A549 (cell line): ENCODE measurements around the gene MS4A8. TPM values are rescaled to one million over a fixed set of nuclear protein-coding genes. Genes with fewer than 3 reads are reported as not detected.

ENCODE experiments used
- ATAC-seq, 2 experiments: fragments of 200-7000 bp in 1 of 2; fragments of >200 bp in 1 of 2; cut with Nextera tagmentation in 1 of 2; cut with Tn5 transposase in 1 of 2; 3 replicates each; pipeline versions ENCODE4 v1.8.0 to v1.9.1; 2018 to 2020; ENCODE audit warnings: mild to moderate bottlenecking in 1 of 2, moderate library complexity in 1 of 2
- CTCF ChIA-PET: fragments of 300-600 bp; sonication (Branson Sonifier 250); formaldehyde crosslinking; extraction: SDS; loops from one replicate; lab custom pipeline; 2021; ENCODE audit warnings: antibody characterized with exemption, inconsistent platforms; lab: Yijun Ruan, JAX
- POLR2A ChIA-PET: fragments of 350-600 bp; formaldehyde crosslinking; extraction: SDS; loops from one replicate; lab custom pipeline; 2021; ENCODE audit warnings: antibody characterized with exemption, inconsistent platforms; lab: Yijun Ruan, JAX
- DNase-seq, 2 experiments: peaks; one replicate each; pipeline versions ENCODE4 v3.0.0 to v3.0.0-alpha.2; 2011 to 2016; ENCODE audit warnings: low read depth in 1 of 2, low spot score in 1 of 2
- FAIRE-seq: peaks from 2 replicates; lab custom pipeline; 2011; peaks lifted over from hg19 to GRCh38; lab: Jason Lieb, UNC
- H3K27ac ChIP-seq, 2 experiments: fragments of >200 bp; sonication (Bioruptor Twin); formaldehyde crosslinking; 3 replicates each; pipeline ENCODE4 v1.5.1; 2016 to 2017
- H3K4me1 ChIP-seq: fragments of >200 bp; sonication (Bioruptor Twin); formaldehyde crosslinking; 3 replicates; pipeline ENCODE4 v1.6.1; 2016
- H3K4me2 ChIP-seq: fragments of >200 bp; sonication (Bioruptor Twin); formaldehyde crosslinking; 3 replicates; pipeline ENCODE4 v1.6.1; 2016
- H3K4me3 ChIP-seq: fragments of >200 bp; sonication (Bioruptor Twin); formaldehyde crosslinking; 3 replicates; pipeline ENCODE4 v1.5.1; 2016
- H3K9me3 ChIP-seq: fragments of >200 bp; sonication (Bioruptor Twin); formaldehyde crosslinking; 3 replicates; pipeline ENCODE4 v1.6.1; 2016
- BHLHE40 ChIP-seq: IDR thresholded peaks from 2 replicates; pipeline ENCODE4 v1.6.1; 2012; ENCODE audit warnings: low read depth, low read length, inconsistent platforms
- CBX8 ChIP-seq: fragments of 200-600 bp; sonication (generic); IDR thresholded peaks from 2 replicates; pipeline ENCODE4 v1.6.1; 2016
- CEBPB ChIP-seq, 2 experiments: fragments of >200 bp in 1 of 2; sonication (Bioruptor Twin) in 1 of 2; formaldehyde crosslinking in 1 of 2; IDR thresholded peaks; 2 replicates each; pipeline ENCODE4 v1.6.1; 2012 to 2016
- EHF ChIP-seq: fragments of 250-450 bp; sonication (Bioruptor Pico); IDR thresholded peaks from 2 replicates; pipeline ENCODE4 v1.5.0; 2020; ENCODE audit warnings: mild to moderate bottlenecking
- EP300 ChIP-seq, 2 experiments: fragments of >200 bp; sonication (Bioruptor Twin); formaldehyde crosslinking; IDR thresholded peaks; 2 replicates in 1 of 2; 3 replicates in 1 of 2; pipeline ENCODE4 v1.6.1; 2016 to 2017
- ESRRA ChIP-seq: fragments of 150-350 bp; IDR thresholded peaks from 2 replicates; pipeline ENCODE4 v1.6.1; 2014; ENCODE audit warnings: mild to moderate bottlenecking, low read length, borderline replicate concordance
- FOSL2 ChIP-seq, 2 experiments: fragments of 450-650 bp in 1 of 2; fragments of >200 bp in 1 of 2; sonication (Bioruptor Twin) in 1 of 2; formaldehyde crosslinking; IDR thresholded peaks; 2 replicates each; pipeline versions ENCODE4 v1.5.0 to v1.6.1; 2016 to 2020; ENCODE audit warnings: mild to moderate bottlenecking in 1 of 2, moderate library complexity in 1 of 2
- FOXS1 ChIP-seq: fragments of 250-450 bp; sonication (Bioruptor Pico); IDR thresholded peaks from 2 replicates; pipeline ENCODE4 v1.5.0; 2020; ENCODE audit warnings: mild to moderate bottlenecking, moderate library complexity
- HDAC2 ChIP-seq: fragments of 200-600 bp; sonication (generic); IDR thresholded peaks from 2 replicates; pipeline ENCODE4 v1.6.1; 2016
- HEYL ChIP-seq: fragments of 250-450 bp; sonication (Bioruptor Pico); IDR thresholded peaks from 2 replicates; pipeline ENCODE4 v1.8.0; 2021; ENCODE audit warnings: mild to moderate bottlenecking, moderate library complexity
- HOXA7 ChIP-seq: fragments of 250-450 bp; sonication (Bioruptor Pico); IDR thresholded peaks from 2 replicates; pipeline ENCODE4 v1.5.0; 2020; ENCODE audit warnings: mild to moderate bottlenecking, moderate library complexity
- HOXB5 ChIP-seq: fragments of 250-450 bp; sonication (Bioruptor Pico); IDR thresholded peaks from 2 replicates; pipeline ENCODE4 v1.5.0; 2020; ENCODE audit warnings: mild to moderate bottlenecking, moderate library complexity
- JUN ChIP-seq, 2 experiments: fragments of >200 bp; sonication (Bioruptor Twin); formaldehyde crosslinking; IDR thresholded peaks; 2 replicates in 1 of 2; 3 replicates in 1 of 2; pipeline ENCODE4 v1.6.1; 2016 to 2017
- KDM1A ChIP-seq: fragments of 200-600 bp; sonication (generic); IDR thresholded peaks from 2 replicates; pipeline ENCODE4 v1.6.1; 2016; ENCODE audit warnings: low read depth, mild to moderate bottlenecking
- MAZ ChIP-seq: fragments of 150-350 bp; IDR thresholded peaks from 2 replicates; pipeline ENCODE4 v1.6.1; 2014; ENCODE audit warnings: antibody characterized with exemption, low read depth, low read length, borderline replicate concordance
- POLR2A ChIP-seq: IDR thresholded peaks from 2 replicates; pipeline ENCODE4 v1.6.1; 2012; ENCODE audit warnings: mild to moderate bottlenecking, low read length
- RAD21 ChIP-seq, 2 experiments: fragments of >200 bp in 1 of 2; sonication (Bioruptor Twin) in 1 of 2; formaldehyde crosslinking in 1 of 2; IDR thresholded peaks in 1 of 2; conservative IDR thresholded peaks in 1 of 2; 2 replicates in 1 of 2; 3 replicates in 1 of 2; pipeline ENCODE4 v1.6.1; 2012 to 2018; ENCODE audit warnings: inconsistent platforms in 1 of 2
- RFX5 ChIP-seq: fragments of 450-650 bp; IDR thresholded peaks from 2 replicates; pipeline ENCODE4 v1.7.1; 2014; ENCODE audit warnings: antibody characterized with exemption, mild to moderate bottlenecking, moderate library complexity
- SMC3 ChIP-seq: fragments of >200 bp; sonication (Bioruptor Twin); formaldehyde crosslinking; IDR thresholded peaks from 3 replicates; pipeline ENCODE4 v1.6.1; 2018; ENCODE audit warnings: inconsistent platforms
- ZSCAN20 ChIP-seq: fragments of 250-450 bp; sonication (Bioruptor Pico); IDR thresholded peaks from 2 replicates; pipeline ENCODE4 v1.8.0; 2022; ENCODE audit warnings: mild to moderate bottlenecking, moderate library complexity
- WGBS: methylation state at CpG from one replicate; pipeline ENCODE4 v1.1.6; 2017; ENCODE audit errors: missing lambda C conversion rate; 5-methylcytosine and 5-hydroxymethylcytosine counted together
- polyA plus RNA-seq, 4 experiments: library from polyadenylated mRNA; depleted of rRNA in 3 of 4; stranded (reverse); fragments of >200 nt; fragmentation: RNase III in 1 of 4; extraction: RNeasy Plus Mini Kit Qiagen cat#74134 plus additional on column Dnase treatment in 1 of 4; gene quantifications; 2 replicates in 3 of 4; 3 replicates in 1 of 4; pipeline ENCODE4 v1.2.3, GENCODE V29; 2011 to 2017
- TF ChIP-seq, protein P1 (sequence below): fragments of >200 bp; sonication (Bioruptor Twin); formaldehyde crosslinking; IDR thresholded peaks from 3 replicates; pipeline ENCODE4 v1.6.1; 2016
- TF ChIP-seq, protein P2 (sequence below): fragments of 450-650 bp; IDR thresholded peaks from 2 replicates; pipeline ENCODE4 v1.6.1; 2014; ENCODE audit warnings: antibody characterized with exemption
- TF ChIP-seq, protein P3 (sequence below): fragments of >200 bp; sonication (Bioruptor Twin); formaldehyde crosslinking; IDR thresholded peaks from 3 replicates; pipeline ENCODE4 v1.5.1; 2016

MS4A8 gene
- polyA plus RNA-seq, 2 of the 4 experiments (the other 2 are of a cell fraction): not detected

DNA sequence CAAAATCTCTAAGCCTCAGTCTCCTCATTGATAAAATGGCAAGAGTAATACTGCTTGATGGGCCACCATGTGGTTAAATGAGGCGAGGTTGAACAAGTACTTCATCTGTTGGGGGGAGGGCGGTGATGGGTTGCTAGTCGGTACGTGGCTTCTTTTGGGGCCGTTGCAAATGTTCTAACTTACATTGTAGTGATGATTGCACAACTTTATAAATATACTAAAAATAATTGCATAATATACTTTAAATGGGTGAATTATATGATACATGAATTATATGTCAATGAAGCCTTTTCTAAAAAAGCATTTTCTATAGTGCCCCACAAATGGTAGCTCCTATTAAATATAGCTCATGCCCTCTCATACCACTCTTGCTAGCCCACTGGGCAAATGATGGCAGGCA lies 6.5 kb downstream of the MS4A8 start:
- ChIA-PET POLR2A (no interaction called here), CTCF (no interaction called here)
- FAIRE-seq (no peak), DNase-seq (no peak), ATAC-seq (no peak)
- TF ChIP-seq POLR2A (no peak), HOXA7 (CRISPR knock-in tag) (no peak), RFX5 (no peak), EHF (CRISPR knock-in tag) (no peak), MAZ (no peak), BHLHE40 (no peak), FOXS1 (CRISPR knock-in tag) (no peak), CBX8 (no peak), HOXB5 (CRISPR knock-in tag) (no peak), HDAC2 (no peak), CEBPB (IDR thresholded peaks at IDR 0.05) (no peak), KDM1A (no peak), ZSCAN20 (CRISPR knock-in tag) (no peak), JUN (IDR thresholded peaks at IDR 0.05) (no peak), FOSL2 (IDR thresholded peaks at IDR 0.05) (no peak), FOSL2 (CRISPR knock-in tag; IDR thresholded peaks at IDR 0.05) (no peak), EP300 (IDR thresholded peaks at IDR 0.05) (no peak)
- TF ChIP-seq, protein P1, sequence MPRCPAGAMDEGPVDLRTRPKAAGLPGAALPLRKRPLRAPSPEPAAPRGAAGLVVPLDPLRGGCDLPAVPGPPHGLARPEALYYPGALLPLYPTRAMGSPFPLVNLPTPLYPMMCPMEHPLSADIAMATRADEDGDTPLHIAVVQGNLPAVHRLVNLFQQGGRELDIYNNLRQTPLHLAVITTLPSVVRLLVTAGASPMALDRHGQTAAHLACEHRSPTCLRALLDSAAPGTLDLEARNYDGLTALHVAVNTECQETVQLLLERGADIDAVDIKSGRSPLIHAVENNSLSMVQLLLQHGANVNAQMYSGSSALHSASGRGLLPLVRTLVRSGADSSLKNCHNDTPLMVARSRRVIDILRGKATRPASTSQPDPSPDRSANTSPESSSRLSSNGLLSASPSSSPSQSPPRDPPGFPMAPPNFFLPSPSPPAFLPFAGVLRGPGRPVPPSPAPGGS: no peak
- TF ChIP-seq, protein P2, sequence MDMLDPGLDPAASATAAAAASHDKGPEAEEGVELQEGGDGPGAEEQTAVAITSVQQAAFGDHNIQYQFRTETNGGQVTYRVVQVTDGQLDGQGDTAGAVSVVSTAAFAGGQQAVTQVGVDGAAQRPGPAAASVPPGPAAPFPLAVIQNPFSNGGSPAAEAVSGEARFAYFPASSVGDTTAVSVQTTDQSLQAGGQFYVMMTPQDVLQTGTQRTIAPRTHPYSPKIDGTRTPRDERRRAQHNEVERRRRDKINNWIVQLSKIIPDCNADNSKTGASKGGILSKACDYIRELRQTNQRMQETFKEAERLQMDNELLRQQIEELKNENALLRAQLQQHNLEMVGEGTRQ: no peak
- TF ChIP-seq, protein P3, sequence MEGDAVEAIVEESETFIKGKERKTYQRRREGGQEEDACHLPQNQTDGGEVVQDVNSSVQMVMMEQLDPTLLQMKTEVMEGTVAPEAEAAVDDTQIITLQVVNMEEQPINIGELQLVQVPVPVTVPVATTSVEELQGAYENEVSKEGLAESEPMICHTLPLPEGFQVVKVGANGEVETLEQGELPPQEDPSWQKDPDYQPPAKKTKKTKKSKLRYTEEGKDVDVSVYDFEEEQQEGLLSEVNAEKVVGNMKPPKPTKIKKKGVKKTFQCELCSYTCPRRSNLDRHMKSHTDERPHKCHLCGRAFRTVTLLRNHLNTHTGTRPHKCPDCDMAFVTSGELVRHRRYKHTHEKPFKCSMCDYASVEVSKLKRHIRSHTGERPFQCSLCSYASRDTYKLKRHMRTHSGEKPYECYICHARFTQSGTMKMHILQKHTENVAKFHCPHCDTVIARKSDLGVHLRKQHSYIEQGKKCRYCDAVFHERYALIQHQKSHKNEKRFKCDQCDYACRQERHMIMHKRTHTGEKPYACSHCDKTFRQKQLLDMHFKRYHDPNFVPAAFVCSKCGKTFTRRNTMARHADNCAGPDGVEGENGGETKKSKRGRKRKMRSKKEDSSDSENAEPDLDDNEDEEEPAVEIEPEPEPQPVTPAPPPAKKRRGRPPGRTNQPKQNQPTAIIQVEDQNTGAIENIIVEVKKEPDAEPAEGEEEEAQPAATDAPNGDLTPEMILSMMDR: no peak
- Histone ChIP-seq H3K4me2 (no peak overlapping the region), H3K9me3 (no peaks in the 10 kb centered on the region), H3K27ac (no peak overlapping the region), H3K4me3 (no peak overlapping the region), H3K4me1 (no peaks in the 10 kb centered on the region)
- WGBS: 39% methylated on average over 5 of the region's 5 CpGs

DNA sequence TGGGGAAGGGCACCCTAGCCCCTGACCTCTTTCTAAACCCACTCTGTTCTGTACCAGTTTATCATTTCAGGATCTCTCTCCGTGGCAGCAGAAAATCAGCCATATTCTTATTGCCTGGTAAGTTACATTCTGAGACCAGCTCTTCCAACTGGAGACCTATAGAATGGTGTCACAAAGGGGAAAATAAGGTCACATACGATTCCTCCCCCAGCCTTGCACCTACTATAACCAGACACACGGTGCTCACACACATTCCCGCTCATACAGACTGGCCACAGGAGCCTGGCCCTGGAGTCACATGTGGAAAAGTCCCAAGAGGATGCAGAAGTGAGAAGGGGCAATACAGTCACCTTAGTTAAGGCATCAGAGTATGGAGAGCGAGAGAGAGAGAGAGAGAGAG lies 7.5 kb downstream of the MS4A8 start:
- no peaks in the 10 kb centered on the region for H3K4me1 ChIP-seq
- POLR2A ChIA-PET: no interaction called here
- CTCF ChIA-PET: interaction anchor here (0.7 to 1.3 kb wide), 2 partner anchors 8 to 13 kb away, joined by 3 read pairs; no protein-coding TSS in a partner anchor
- no peak overlapping the region for H3K27ac ChIP-seq
- 3% methylated on average over 5 of the region's 5 CpGs for WGBS
- H3K9me3 ChIP-seq: no peaks in the 10 kb centered on the region
- FAIRE-seq: no peak
- H3K4me3 ChIP-seq: no peak overlapping the region
- no peak for ATAC-seq
- DNase-seq: no peak
- TF ChIP-seq HEYL (CRISPR knock-in tag) (no peak), ESRRA (no peak), HOXA7 (CRISPR knock-in tag) (no peak)
- H3K4me2 ChIP-seq: no peak overlapping the region

DNA sequence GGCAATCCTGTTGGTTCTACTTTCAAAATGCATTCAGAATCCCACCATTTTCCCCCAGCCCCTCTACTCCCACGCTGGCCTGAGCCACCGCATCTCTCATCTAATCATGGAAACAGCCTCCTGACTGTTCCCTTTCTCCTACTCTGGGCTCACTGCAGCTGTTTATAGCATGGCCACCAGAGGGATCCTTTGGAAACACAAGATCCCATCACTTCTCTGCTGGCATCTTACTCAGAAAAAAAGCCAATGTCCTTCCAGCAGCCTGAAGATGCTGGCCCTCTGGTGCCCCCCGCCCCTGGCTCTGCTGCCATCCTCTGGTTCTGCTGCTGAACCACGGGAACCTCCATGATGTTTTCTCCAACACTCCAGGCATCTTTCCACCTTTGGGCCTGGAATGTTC lies 11.1 kb downstream of the MS4A8 start:
- ChIA-PET CTCF (interaction anchor here (1.0 to 1.3 kb wide), 2 partner anchors 9 to 128 kb away, joined by 3 to 5 read pairs; no protein-coding TSS in a partner anchor), POLR2A (no interaction called here)
- H3K4me1 ChIP-seq: no peaks in the 10 kb centered on the region
- H3K9me3 ChIP-seq: no peaks in the 10 kb centered on the region
- H3K27ac ChIP-seq: no peak overlapping the region
- no peak overlapping the region for H3K4me2 ChIP-seq
- ATAC-seq: peak; percentile 77 to 87; a peak in 4 of 6 replicates
- H3K4me3 ChIP-seq: no peak overlapping the region
- DNase-seq: peak; percentile 14 to 29
- 2% methylated on average over 4 of the region's 4 CpGs for WGBS
- TF ChIP-seq MAZ (no peak), SMC3 (no peak), RAD21 (conservative IDR thresholded peaks at IDR 0.05 in 1 of 2, IDR thresholded peaks at IDR 0.05 in 1 of 2) (0 out of 5 replicates have a peak, but pooled peaks of 1 of the 2 experiments have one; percentile 13)
- FAIRE-seq: no peak
